H1 (cell line): Measurements from ENCODE around the gene INCENP. TPM values are rescaled to one million over a fixed set of nuclear protein-coding genes. Genes with fewer than 3 reads are reported as not detected.

Source experiments
- CTCF ChIA-PET: fragments of 300-600 bp; sonication (Branson Sonifier 250); formaldehyde crosslinking; loops from one replicate; lab custom pipeline; 2021; ENCODE audit not compliant: partially characterized antibody; lab: Charles Lee
- POLR2A ChIA-PET: fragments of 300-600 bp; sonication (Branson Sonifier 250); formaldehyde crosslinking; loops from one replicate; lab custom pipeline; 2021; ENCODE audit warnings: inconsistent platforms; ENCODE audit not compliant: partially characterized antibody; lab: Charles Lee
- DNase-seq, 2 experiments: peaks; one replicate each; pipeline versions ENCODE4 v3.0.0 to v3.0.0-alpha.2; 2010 to 2022; ENCODE audit warnings: low spot score in 2 of 2, low read depth in 1 of 2, mixed read lengths in 1 of 2
- FAIRE-seq: peaks from 2 replicates; lab custom pipeline; 2011; peaks lifted over from hg19 to GRCh38; lab: Jason Lieb, UNC
- H2AFZ ChIP-seq: 2 replicates; pipeline ENCODE4 v1.8.1; 2012; ENCODE audit warnings: low read length, inconsistent platforms
- H2AK5ac ChIP-seq: 2 replicates; pipeline ENCODE4 v1.6.1; 2013; ENCODE audit warnings: low read depth, low read length
- H2BK120ac ChIP-seq: replicated peaks from 2 replicates; pipeline ENCODE3; 2013; ENCODE audit warnings: low read depth, low read length, inconsistent platforms
- H2BK12ac ChIP-seq: 2 replicates; pipeline ENCODE4 v1.6.1; 2013; ENCODE audit warnings: low read depth, low read length
- H2BK15ac ChIP-seq: 2 replicates; pipeline ENCODE4 v1.6.1; 2013; ENCODE audit warnings: low read length
- H2BK20ac ChIP-seq: 2 replicates; pipeline ENCODE4 v1.6.1; 2013; ENCODE audit warnings: low read length
- H2BK5ac ChIP-seq: 2 replicates; pipeline ENCODE4 v1.6.1; 2013; ENCODE audit warnings: low read depth, low read length
- H3K14ac ChIP-seq: 2 replicates; pipeline ENCODE4 v1.6.1; 2013; ENCODE audit warnings: inconsistent platforms; ENCODE audit not compliant: insufficient read length
- H3K18ac ChIP-seq: 2 replicates; pipeline ENCODE4 v1.6.1; 2013; ENCODE audit warnings: low read length; ENCODE audit errors: extremely low read depth
- H3K23ac ChIP-seq: 2 replicates; pipeline ENCODE4 v1.6.1; 2013; ENCODE audit warnings: inconsistent platforms; ENCODE audit not compliant: insufficient read length
- H3K23me2 ChIP-seq: 2 replicates; pipeline ENCODE4 v1.6.1; 2013; ENCODE audit warnings: low read depth, low read length
- H3K27ac ChIP-seq: 2 replicates; pipeline ENCODE4 v1.6.1; 2011; ENCODE audit warnings: low read depth, low read length, inconsistent platforms
- H3K27me3 ChIP-seq, 4 experiments: replicated peaks in 1 of 4; 1 replicate in 1 of 4; 2 replicates in 3 of 4; pipeline versions ENCODE4 v1.6.1 to v1.8.1; 2011 to 2013; ENCODE audit warnings: low read length in 3 of 4, mild to moderate bottlenecking in 3 of 4, inconsistent platforms in 2 of 4, mixed read lengths in 2 of 4, moderate library complexity in 1 of 4; ENCODE audit not compliant: control insufficient read depth in 3 of 4, insufficient read depth in 3 of 4; ENCODE audit errors: extremely low read depth in 1 of 4
- H3K36me3 ChIP-seq, 4 experiments: 2 replicates each; pipeline versions ENCODE4 v1.6.1 to v1.8.1; 2011 to 2013; ENCODE audit warnings: mild to moderate bottlenecking in 4 of 4, low read length in 3 of 4, moderate library complexity in 2 of 4, control low read depth in 1 of 4, inconsistent platforms in 1 of 4; ENCODE audit not compliant: insufficient read depth in 4 of 4, control insufficient read depth in 2 of 4
- H3K4ac ChIP-seq: replicated peaks from 2 replicates; pipeline ENCODE3; 2013; ENCODE audit warnings: low read length, low read depth, mixed read lengths, inconsistent platforms; ENCODE audit not compliant: insufficient read length
- H3K4me1 ChIP-seq, 4 experiments: replicated peaks in 1 of 4; 1 replicate in 1 of 4; 2 replicates in 3 of 4; pipeline versions ENCODE4 v1.6.1 to v1.8.1; 2011 to 2013; ENCODE audit warnings: low read length in 3 of 4, inconsistent platforms in 2 of 4, mixed read lengths in 1 of 4; ENCODE audit not compliant: insufficient read depth in 4 of 4, control insufficient read depth in 3 of 4
- H3K4me2 ChIP-seq, 2 experiments: 2 replicates each; pipeline versions ENCODE4 v1.6.1 to v1.8.1; 2011 to 2013; ENCODE audit warnings: low read depth in 2 of 2, low read length in 2 of 2, control low read depth in 1 of 2, inconsistent platforms in 1 of 2, mild to moderate bottlenecking in 1 of 2; ENCODE audit not compliant: insufficient read depth in 1 of 2
- H3K4me3 ChIP-seq, 4 experiments: fragments of 200-600, 300-600 bp in 1 of 4; sonication (generic), shearing (Covaris generic), sonication (Bioruptor Twin) in 1 of 4; 2 replicates each; pipeline versions ENCODE4 v1.5.1 to v1.8.1; 2011 to 2016; ENCODE audit warnings: low read length in 4 of 4, low read depth in 3 of 4, control low read depth in 2 of 4, inconsistent platforms in 2 of 4, mild to moderate bottlenecking in 2 of 4, mixed read lengths in 1 of 4, moderate library complexity in 1 of 4; ENCODE audit not compliant: insufficient read depth in 2 of 4; ENCODE audit errors: extremely low read depth in 1 of 4
- H3K56ac ChIP-seq: replicated peaks from 2 replicates; pipeline ENCODE3; 2013; ENCODE audit warnings: low read depth, mild to moderate bottlenecking, mixed read lengths, low read length, inconsistent platforms; ENCODE audit not compliant: insufficient read length
- H3K79me1 ChIP-seq: 2 replicates; pipeline ENCODE4 v1.6.1; 2013; ENCODE audit warnings: low read depth, low read length, control low read depth
- H3K79me2 ChIP-seq, 2 experiments: 2 replicates each; pipeline versions ENCODE4 v1.6.1 to v1.8.1; 2012 to 2013; ENCODE audit warnings: low read length in 2 of 2, mild to moderate bottlenecking in 2 of 2, inconsistent platforms in 1 of 2; ENCODE audit not compliant: insufficient read depth in 2 of 2, control insufficient read depth in 1 of 2
- H3K9ac ChIP-seq, 4 experiments: replicated peaks in 1 of 4; 1 replicate in 1 of 4; 2 replicates in 3 of 4; pipeline versions ENCODE4 v1.6.1 to v1.8.1; 2011 to 2013; ENCODE audit warnings: low read depth in 3 of 4, low read length in 3 of 4, control low read depth in 2 of 4, mild to moderate bottlenecking in 2 of 4, moderate library complexity in 2 of 4, inconsistent platforms in 1 of 4; ENCODE audit errors: extremely low read depth in 1 of 4
- H3K9me3 ChIP-seq, 2 experiments: 2 replicates each; pipeline versions ENCODE4 v1.6.1 to v1.8.1; 2012 to 2013; ENCODE audit warnings: mild to moderate bottlenecking in 2 of 2, moderate library complexity in 2 of 2, control low read depth in 1 of 2, inconsistent platforms in 1 of 2, low read depth in 1 of 2, low read length in 1 of 2, mixed read lengths in 1 of 2; ENCODE audit not compliant: insufficient read depth in 2 of 2
- H4K20me1 ChIP-seq, 2 experiments: replicated peaks in 1 of 2; 2 replicates each; pipeline versions ENCODE3 to v1.8.1; 2011 to 2013; ENCODE audit warnings: inconsistent platforms in 2 of 2, low read length in 2 of 2, mild to moderate bottlenecking in 1 of 2; ENCODE audit not compliant: insufficient read depth in 2 of 2, control insufficient read depth in 1 of 2
- H4K5ac ChIP-seq: 2 replicates; pipeline ENCODE4 v1.6.1; 2013; ENCODE audit warnings: low read length, low read depth, mixed read lengths, inconsistent platforms; ENCODE audit not compliant: insufficient read length
- H4K8ac ChIP-seq: 2 replicates; pipeline ENCODE4 v1.8.0; 2013; ENCODE audit warnings: mild to moderate bottlenecking, moderate library complexity, low read length, inconsistent platforms; ENCODE audit not compliant: insufficient read depth; ENCODE audit errors: extremely low read depth
- H4K91ac ChIP-seq: replicated peaks from 2 replicates; pipeline ENCODE3; 2013; ENCODE audit warnings: low read length, mixed read lengths, inconsistent platforms; ENCODE audit not compliant: insufficient read length
- ATF3 ChIP-seq: IDR thresholded peaks from 2 replicates; pipeline ENCODE4 v1.6.1; 2011; ENCODE audit warnings: low read depth, mild to moderate bottlenecking, low read length; ENCODE audit not compliant: insufficient read depth
- BACH1 ChIP-seq: IDR thresholded peaks from 2 replicates; pipeline ENCODE4 v1.6.1; 2012; ENCODE audit warnings: low read length, improper control_type of control experiment
- BCL11A ChIP-seq, 2 experiments: IDR thresholded peaks; one replicate each; pipeline ENCODE4 v1.6.1; 2011; ENCODE audit warnings: low read depth in 2 of 2, low read length in 2 of 2, mild to moderate bottlenecking in 2 of 2
- BRCA1 ChIP-seq: IDR thresholded peaks from 2 replicates; pipeline ENCODE4 v1.6.1; 2012; ENCODE audit warnings: low read depth, low read length, improper control_type of control experiment
- CBX8 ChIP-seq: fragments of 300-800, 300-1000 bp; sonication (generic); IDR thresholded peaks from 2 replicates; pipeline ENCODE4 v1.7.1; 2016; ENCODE audit warnings: low read depth, low read length, borderline replicate concordance
- CEBPB ChIP-seq: IDR thresholded peaks from 2 replicates; pipeline ENCODE4 v1.6.1; 2012; ENCODE audit warnings: low read depth, low read length
- CTCF ChIP-seq, 3 experiments: IDR thresholded peaks; 1 replicate in 2 of 3; 2 replicates in 1 of 3; pipeline versions ENCODE4 v1.5.1 to v1.6.1; 2011; ENCODE audit warnings: low read length in 3 of 3, mild to moderate bottlenecking in 3 of 3, inconsistent platforms in 2 of 3, low read depth in 1 of 3, moderate library complexity in 1 of 3; ENCODE audit not compliant: insufficient read depth in 1 of 3; ENCODE audit errors: control extremely low read depth in 1 of 3
- EGR1 ChIP-seq: IDR thresholded peaks from 2 replicates; pipeline ENCODE4 v1.6.1; 2011; ENCODE audit warnings: low read depth, low read length, borderline replicate concordance
- HDAC6 ChIP-seq: IDR thresholded peaks from one replicate; pipeline ENCODE4 v1.7.1; 2012; ENCODE audit warnings: low read depth, mild to moderate bottlenecking, inconsistent platforms, low read length, moderate library complexity
- POU5F1 ChIP-seq: IDR thresholded peaks from 2 replicates; pipeline ENCODE4 v1.6.1; 2011; ENCODE audit warnings: low read depth, mild to moderate bottlenecking, low read length, moderate library complexity
- RXRA ChIP-seq: IDR thresholded peaks from 2 replicates; pipeline ENCODE4 v1.6.1; 2011; ENCODE audit warnings: low read depth, mild to moderate bottlenecking, low read length, moderate library complexity; ENCODE audit not compliant: insufficient read depth
- SP1 ChIP-seq: IDR thresholded peaks from 2 replicates; pipeline ENCODE4 v1.6.1; 2011; ENCODE audit warnings: low read depth, low read length
- TBP ChIP-seq: IDR thresholded peaks from 2 replicates; pipeline ENCODE4 v1.6.1; 2011; ENCODE audit warnings: low read depth, low read length, improper control_type of control experiment
- WGBS, 2 experiments: shearing (Covaris generic) in 1 of 2; methylation state at CpG; one replicate each; pipeline versions ENCODE4 v1.1.6 to v1.1.7; 2013 to 2015; ENCODE audit warnings: low lambda C conversion rate in 2 of 2, mixed read lengths in 2 of 2, inconsistent platforms in 1 of 2, low coverage in 1 of 2, missing lambda C conversion rate in 1 of 2; ENCODE audit not compliant: insufficient replicate concordance in 2 of 2, insufficient coverage in 1 of 2, insufficient read length in 1 of 2; ENCODE audit errors: extremely low coverage in 1 of 2, missing lambda C conversion rate in 1 of 2; 5-methylcytosine and 5-hydroxymethylcytosine counted together
- polyA plus RNA-seq, 7 experiments: library from polyadenylated mRNA; depleted of rRNA in 3 of 7; stranded (reverse) in 5 of 7; unstranded in 2 of 7; fragments of >200 nt in 5 of 7; fragments of 200-250 nt in 2 of 7; gene quantifications; 1 replicate in 5 of 7; 2 replicates in 1 of 7; 4 replicates in 1 of 7; pipeline versions ENCODE4 v1.2.1 to v1.2.3, GENCODE V29; 2011 to 2013; ENCODE audit warnings: missing spikeins in 2 of 7, mixed read lengths in 2 of 7
- total RNA-seq: library from RNA; stranded (reverse); fragmentation: NEBNext Ultra II Directional; extraction: Animal tissue kit (Norgen Biotek cat#: 25700); gene quantifications from 2 replicates; pipeline ENCODE4 v1.2.1, GENCODE V29; 2021

Gene INCENP
- total and polyA plus RNA-seq, 2 of the 8 experiments (the other 6 are each of a cell fraction or from before 2014, with no cell fraction given): 25.4 to 132 TPM

GRCh38 chr11:62201376-62201775 is 77.6 kb downstream of the INCENP start:
- Histone ChIP-seq H2AFZ (no peak overlapping the region), H3K27ac (no peak overlapping the region), H3K14ac (no peak overlapping the region), H2BK20ac (no peak overlapping the region), H3K56ac (no peak overlapping the region), H3K9me3 (no peaks in the 10 kb centered on the region), H3K36me3 (no peaks in the 10 kb centered on the region), H3K4me3 (no peak overlapping the region), H3K79me2 (no peaks in the 10 kb centered on the region), H2AK5ac (no peak overlapping the region), H4K20me1 (no peaks in the 10 kb centered on the region), H3K23ac (no peak overlapping the region), H3K27me3 (no peaks in the 10 kb centered on the region), H3K79me1 (no peaks in the 10 kb centered on the region), H2BK12ac (no peak overlapping the region), H3K4me1 (no peaks in the 10 kb centered on the region), H2BK15ac (no peak overlapping the region), H2BK120ac (no peak overlapping the region), H4K8ac (no peak overlapping the region), H3K18ac (no peak overlapping the region), H3K9ac (no peak overlapping the region), H4K91ac (no peak overlapping the region), H4K5ac (no peak overlapping the region), H3K4me2 (no peak overlapping the region), H3K4ac (no peak overlapping the region), H2BK5ac (no peak overlapping the region), H3K23me2 (no peaks in the 10 kb centered on the region)
- WGBS, 2 experiments: 89% methylated on average over 2 of the region's 2 CpGs; no CpG with 5 or more reads in 1 of the 2 experiments
- FAIRE-seq (no peak), DNase-seq (no peak)
- POLR2A ChIA-PET: no interaction called here
- CTCF ChIA-PET: interaction anchor here (1.0 to 1.4 kb wide), 3 partner anchors 10 to 304 kb away, joined by 3 to 11 read pairs (median 3); no protein-coding TSS in a partner anchor
- no peak for TF ChIP-seq POU5F1
- no peak for TF ChIP-seq CBX8
- no peak for TF ChIP-seq CTCF (IDR thresholded peaks at IDR 0.05; ENCODE audit: control extremely low read depth in 1 of 3, insufficient read depth in 1 of 3, low read depth in 1 of 3, low read length in 3 of 3)
- TF ChIP-seq TBP: no peak
- TF ChIP-seq EGR1: no peak
- no peak for TF ChIP-seq BRCA1
- TF ChIP-seq HDAC6: no peak
- TF ChIP-seq RXRA: no peak
- no peak for TF ChIP-seq SP1
- TF ChIP-seq CEBPB: no peak
- no peak for TF ChIP-seq ATF3
- TF ChIP-seq BCL11A (IDR thresholded peaks at IDR 0.05; ENCODE audit: low read depth in 2 of 2, low read length in 2 of 2): no peak
- TF ChIP-seq BACH1: no peak
